Neural cell (in vitro differentiated cells): ENCODE measurements around the gene GPR146. TPM values are rescaled to one million over a fixed set of nuclear protein-coding genes. Genes with fewer than 3 reads are reported as not detected.

Source experiments
- H2AFZ ChIP-seq: fragments of 200-600, 300-800 bp; sonication (generic), shearing (Covaris generic); 2 replicates; pipeline ENCODE4 v1.6.0; 2014; ENCODE audit warnings: low read depth, mild to moderate bottlenecking, antibody characterized with exemption, low read length, moderate library complexity
- H3F3A ChIP-seq: fragments of 200-600 bp; shearing (Covaris generic); 2 replicates; pipeline ENCODE4 v1.6.1; 2016; ENCODE audit warnings: mild to moderate bottlenecking, moderate library complexity, mixed read lengths, antibody characterized with exemption, low read length; ENCODE audit not compliant: insufficient read depth, poor library complexity, severe bottlenecking
- H3K27ac ChIP-seq: fragments of 200-600, 300-800 bp; sonication (generic), shearing (Covaris generic); 2 replicates; pipeline ENCODE4 v1.5.1; 2014; ENCODE audit warnings: mild to moderate bottlenecking, low read length, moderate library complexity
- H3K27me3 ChIP-seq: fragments of 300-800, 200-600 bp; sonication (generic), shearing (Covaris generic); 2 replicates; pipeline ENCODE4 v1.6.0; 2014; ENCODE audit warnings: mild to moderate bottlenecking, low read depth, low read length, moderate library complexity; ENCODE audit not compliant: insufficient read depth
- H3K36me3 ChIP-seq: fragments of 300-800, 200-600 bp; sonication (generic), shearing (Covaris generic); 2 replicates; pipeline ENCODE4 v1.5.1; 2014; ENCODE audit warnings: mild to moderate bottlenecking, antibody characterized with exemption, low read length, moderate library complexity; ENCODE audit not compliant: insufficient read depth
- H3K4me2 ChIP-seq: fragments of 300-800, 200-600 bp; sonication (generic), shearing (Covaris generic); 2 replicates; pipeline ENCODE4 v1.6.0; 2014; ENCODE audit warnings: mild to moderate bottlenecking, low read length
- H3K4me3 ChIP-seq: fragments of 300-800, 200-600 bp; sonication (generic), shearing (Covaris generic); 2 replicates; pipeline ENCODE4 v1.5.1; 2014; ENCODE audit warnings: mild to moderate bottlenecking, low read length, moderate library complexity
- H3K79me2 ChIP-seq: fragments of 200-600 bp; shearing (Covaris generic); replicated peaks from 2 replicates; pipeline ENCODE4 v1.6.0; 2014; ENCODE audit warnings: mild to moderate bottlenecking, low read length, moderate library complexity; ENCODE audit not compliant: insufficient read depth
- H3K9ac ChIP-seq: fragments of 300-800, 200-600 bp; sonication (generic), shearing (Covaris generic); 2 replicates; pipeline ENCODE4 v1.6.1; 2016; ENCODE audit warnings: mild to moderate bottlenecking, low read length, mixed read lengths
- H3K9me2 ChIP-seq: fragments of 200-600 bp; shearing (Covaris generic); 2 replicates; pipeline ENCODE4 v1.6.1; 2016; ENCODE audit warnings: mild to moderate bottlenecking, low read length, mixed read lengths; ENCODE audit not compliant: insufficient read depth
- H3K9me3 ChIP-seq: fragments of 200-600, 300-800 bp; sonication (generic), shearing (Covaris generic); 2 replicates; pipeline ENCODE4 v1.6.1; 2016; ENCODE audit warnings: mild to moderate bottlenecking, mixed run types, low read length, moderate library complexity, mixed read lengths
- H4K20me1 ChIP-seq: fragments of 200-600 bp; shearing (Covaris generic); 2 replicates; pipeline ENCODE4 v1.6.1; 2016; ENCODE audit warnings: mild to moderate bottlenecking, mixed run types; ENCODE audit not compliant: insufficient read depth
- CTCF ChIP-seq: fragments of 450-650 bp; IDR thresholded peaks from 2 replicates; pipeline ENCODE4 v1.5.1; 2014; ENCODE audit warnings: antibody characterized with exemption, mild to moderate bottlenecking, moderate library complexity; ENCODE audit not compliant: poor library complexity, severe bottlenecking
- EP300 ChIP-seq: fragments of 450-650 bp; conservative IDR thresholded peaks from 2 replicates; pipeline ENCODE4 v1.6.1; 2014; ENCODE audit warnings: antibody characterized with exemption, mild to moderate bottlenecking, moderate library complexity; ENCODE audit not compliant: poor library complexity, severe bottlenecking
- EZH2 ChIP-seq: fragments of 200-600, 300-800 bp; shearing (Covaris generic), sonication (generic); IDR thresholded peaks from 2 replicates; pipeline ENCODE4 v1.6.1; 2014; ENCODE audit warnings: antibody characterized with exemption, low read length, borderline replicate concordance, mild to moderate bottlenecking; ENCODE audit not compliant: insufficient read depth, poor library complexity, severe bottlenecking
- MXI1 ChIP-seq: fragments of 450-650 bp; conservative IDR thresholded peaks from 2 replicates; pipeline ENCODE4 v1.6.1; 2014; ENCODE audit warnings: antibody characterized with exemption, mild to moderate bottlenecking; ENCODE audit not compliant: poor library complexity, severe bottlenecking
- POLR2AphosphoS5 ChIP-seq: IDR thresholded peaks from 2 replicates; pipeline ENCODE4 v1.6.1; 2012
- RAD21 ChIP-seq: fragments of 450-650 bp; conservative IDR thresholded peaks from 2 replicates; pipeline ENCODE4 v1.6.1; 2014; ENCODE audit warnings: antibody characterized with exemption, mild to moderate bottlenecking, moderate library complexity
- REST ChIP-seq: IDR thresholded peaks from 2 replicates; pipeline ENCODE4 v1.6.1; 2012; ENCODE audit warnings: borderline replicate concordance
- SMC3 ChIP-seq: fragments of 450-650 bp; conservative IDR thresholded peaks from 2 replicates; pipeline ENCODE4 v1.6.1; 2014; ENCODE audit warnings: antibody characterized with exemption, mild to moderate bottlenecking, moderate library complexity; ENCODE audit not compliant: poor library complexity
- TAF1 ChIP-seq: IDR thresholded peaks from 2 replicates; pipeline ENCODE4 v1.6.1; 2012; ENCODE audit warnings: low read depth
- polyA plus RNA-seq: library from polyadenylated mRNA; depleted of rRNA; stranded (reverse); fragments of >200 nt; gene quantifications from 2 replicates; pipeline ENCODE4 v1.2.3, GENCODE V29; 2014

GPR146 gene
- polyA plus RNA-seq, 1 donor from 2014 or later, result not detected

- peaks cover 11% of the 10 kb centered on the region for H3K36me3 ChIP-seq
- H3K27ac ChIP-seq, result no peak overlapping the region
- H3K4me3 ChIP-seq, result no peak overlapping the region
- no peak overlapping the region for H3K4me2 ChIP-seq
- H3K9me2 ChIP-seq, result no peaks in the 10 kb centered on the region
- no peaks in the 10 kb centered on the region for H3F3A ChIP-seq
- no peak for TF ChIP-seq SMC3
- TF ChIP-seq RAD21, result no peak
- TF ChIP-seq CTCF, result no peak
- TF ChIP-seq EZH2, result no peak
- no peak for TF ChIP-seq EP300
- TF ChIP-seq REST, result no peak
- TF ChIP-seq MXI1, result no peak
- TF ChIP-seq POLR2AphosphoS5, result no peak
- TF ChIP-seq TAF1, result no peak
- no peaks in the 10 kb centered on the region for H3K9me3 ChIP-seq
- peaks cover 11% of the 10 kb centered on the region for H4K20me1 ChIP-seq
- no peaks in the 10 kb centered on the region for H3K27me3 ChIP-seq
- H3K9ac ChIP-seq, result no peak overlapping the region
- H2AFZ ChIP-seq, result no peak overlapping the region
- H3K79me2 ChIP-seq, result peaks cover 5% of the 10 kb centered on the region
Measured at GRCh38 chr7:1011297-1012003, 32.9 kb upstream of the GPR146 start.

GRCh38 chr7:1012004-1012715, 32.2 kb upstream of the GPR146 start:
- H3K4me2 ChIP-seq, result no peak overlapping the region
- H3K9me2 ChIP-seq, result no peaks in the 10 kb centered on the region
- H3K9ac ChIP-seq, result no peak overlapping the region
- H3K27ac ChIP-seq, result no peak overlapping the region
- no peak overlapping the region for H2AFZ ChIP-seq
- H4K20me1 ChIP-seq, result peaks cover 12% of the 10 kb centered on the region
- H3K36me3 ChIP-seq, result peaks cover 11% of the 10 kb centered on the region
- TF ChIP-seq POLR2AphosphoS5, result no peak
- no peak for TF ChIP-seq SMC3
- no peak for TF ChIP-seq EP300
- TF ChIP-seq MXI1, result no peak
- no peak for TF ChIP-seq RAD21
- no peak for TF ChIP-seq EZH2
- no peak for TF ChIP-seq REST
- TF ChIP-seq CTCF, result no peak
- no peak for TF ChIP-seq TAF1
- H3K4me3 ChIP-seq, result no peak overlapping the region
- H3K79me2 ChIP-seq, result peaks cover 5% of the 10 kb centered on the region
- H3K9me3 ChIP-seq, result no peaks in the 10 kb centered on the region
- H3K27me3 ChIP-seq, result no peaks in the 10 kb centered on the region
- H3F3A ChIP-seq, result no peaks in the 10 kb centered on the region
